SK-N-MC (cell line): Measurements from ENCODE around the gene TRIM9.

ENCODE experiments used
- EZH2 ChIP-seq: fragments of 200-600 bp; sonication (generic); IDR thresholded peaks from one replicate; pipeline ENCODE4 v1.6.1; 2017; ENCODE audit warnings: antibody characterized with exemption
- POLR2AphosphoS5 ChIP-seq: IDR thresholded peaks from 2 replicates; pipeline ENCODE4 v1.6.1; 2012; ENCODE audit warnings: mild to moderate bottlenecking, low read depth, low read length, borderline replicate concordance

DNA sequence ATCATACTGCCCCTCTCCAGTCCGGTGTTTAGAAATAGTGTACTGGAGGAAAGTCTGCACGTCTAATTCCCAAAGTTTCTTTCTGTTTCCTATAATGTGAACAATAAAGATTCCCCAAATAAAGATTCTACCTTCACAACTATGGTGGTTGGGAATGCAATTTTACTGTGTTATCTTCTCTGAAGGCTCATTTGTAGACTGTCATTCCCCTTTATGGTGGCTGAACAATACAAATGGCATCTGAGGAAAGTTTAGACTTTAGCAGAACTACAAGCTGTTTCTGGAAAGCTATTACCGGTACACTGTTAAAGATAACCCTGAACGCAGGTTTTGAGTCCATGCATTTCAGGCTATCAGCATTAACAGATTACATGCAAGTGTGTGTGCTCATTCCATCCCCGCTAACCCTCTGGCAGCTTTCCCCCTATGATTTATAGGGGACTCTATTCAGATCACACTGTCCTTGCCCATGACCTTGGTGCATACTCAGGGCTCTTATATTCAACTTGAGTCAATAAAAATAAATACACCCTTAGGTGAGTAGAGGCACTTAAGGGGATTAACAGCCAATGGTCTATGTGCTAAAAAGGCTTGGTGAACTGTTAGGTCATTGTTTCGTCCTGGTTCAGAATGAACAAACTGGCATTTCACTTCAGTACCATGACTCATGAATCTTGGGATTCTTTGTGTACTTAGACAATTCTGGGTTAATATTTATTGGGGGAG lies 89.9 kb downstream of the TRIM9 start:
- no peak for TF ChIP-seq POLR2AphosphoS5
- no peak for TF ChIP-seq EZH2
